OCI-LY7 (cell line): ENCODE measurements around the gene ST8SIA2. TPM values are rescaled to one million over a fixed set of nuclear protein-coding genes. Genes with fewer than 3 reads are reported as not detected.

ENCODE experiments used
- BruUV-seq: library from RNA; stranded (reverse); fragments of 400-500 nt; replicated peaks from 2 replicates; lab custom pipeline; 2021; lab: Mats Ljungman, UMichigan
- CTCF ChIA-PET: fragments of 300-600 bp; sonication (Branson Sonifier 250); formaldehyde crosslinking; loops from one replicate; lab custom pipeline; 2022; ENCODE audit warnings: antibody characterized with exemption; ENCODE audit not compliant: unreplicated experiment; lab: Charles Lee
- POLR2A ChIA-PET: fragments of 300-600 bp; sonication (Branson Sonifier 250); formaldehyde crosslinking; loops from one replicate; lab custom pipeline; 2022; ENCODE audit warnings: antibody characterized with exemption; lab: Charles Lee
- DNase-seq: peaks from one replicate; pipeline ENCODE4 v3.0.0-alpha.2; 2015; ENCODE audit warnings: low spot score
- H2AFZ ChIP-seq: fragments of 200-600 bp; sonication (generic), shearing (Covaris generic); 2 replicates; pipeline ENCODE4 v1.6.1; 2014; ENCODE audit warnings: mild to moderate bottlenecking, antibody characterized with exemption, low read length, moderate library complexity
- H3K27ac ChIP-seq: fragments of 200-600 bp; sonication (generic); 2 replicates; pipeline ENCODE4 v1.5.1; 2014; ENCODE audit warnings: mixed run types, low read depth, mild to moderate bottlenecking, moderate library complexity, low read length, inconsistent platforms; ENCODE audit not compliant: poor library complexity, severe bottlenecking
- H3K36me3 ChIP-seq: fragments of 200-600 bp; sonication (generic); 2 replicates; pipeline ENCODE4 v1.6.1; 2014; ENCODE audit warnings: mild to moderate bottlenecking, antibody characterized with exemption, low read length, moderate library complexity, mixed read lengths; ENCODE audit not compliant: insufficient read depth
- H3K4me1 ChIP-seq: fragments of 200-600 bp; sonication (generic); 2 replicates; pipeline ENCODE4 v1.5.1; 2014; ENCODE audit warnings: mild to moderate bottlenecking, low read length; ENCODE audit not compliant: insufficient read depth, poor library complexity, severe bottlenecking
- H3K4me2 ChIP-seq: fragments of 200-600 bp; sonication (generic); 2 replicates; pipeline ENCODE4 v1.6.1; 2014; ENCODE audit warnings: mild to moderate bottlenecking, low read length
- H3K4me3 ChIP-seq: fragments of 200-600 bp; sonication (generic); 2 replicates; pipeline ENCODE4 v1.5.1; 2014; ENCODE audit warnings: mild to moderate bottlenecking, low read depth, low read length; ENCODE audit not compliant: poor library complexity, severe bottlenecking
- H3K79me2 ChIP-seq: fragments of 200-600 bp; sonication (generic); 2 replicates; pipeline ENCODE4 v1.6.1; 2016; ENCODE audit warnings: low read depth, mild to moderate bottlenecking, low read length, moderate library complexity, mixed read lengths; ENCODE audit not compliant: insufficient read depth
- H3K9me2 ChIP-seq: fragments of 200-600 bp; sonication (generic); 2 replicates; pipeline ENCODE4 v1.6.1; 2016; ENCODE audit warnings: mild to moderate bottlenecking, low read length, mixed read lengths; ENCODE audit not compliant: insufficient read depth
- H3K9me3 ChIP-seq: fragments of 200-600 bp; sonication (generic); 2 replicates; pipeline ENCODE4 v1.6.1; 2014; ENCODE audit warnings: mild to moderate bottlenecking, mixed run types, low read length, mixed read lengths
- H4K20me1 ChIP-seq: fragments of 200-600 bp; sonication (generic); 2 replicates; pipeline ENCODE4 v1.6.1; 2014; ENCODE audit warnings: mild to moderate bottlenecking, antibody characterized with exemption, low read length, moderate library complexity, mixed read lengths; ENCODE audit not compliant: insufficient read depth
- CTCF ChIP-seq: fragments of 200-600 bp; sonication (generic); conservative IDR thresholded peaks from 2 replicates; pipeline ENCODE4 v1.5.1; 2014; ENCODE audit warnings: mild to moderate bottlenecking, antibody characterized with exemption, low read length, moderate library complexity, mixed read lengths
- EZH2phosphoT487 ChIP-seq: fragments of 200-600 bp; sonication (generic); IDR thresholded peaks from 2 replicates; pipeline ENCODE4 v1.6.1; 2018; ENCODE audit warnings: low read depth, borderline replicate concordance, mild to moderate bottlenecking, mixed run types, antibody characterized with exemption, low read length, moderate library complexity, mixed read lengths
- intact Hi-C: fragments of 100-400 bp; cut with micrococcal nuclease; formaldehyde crosslinking; loops from one replicate; pipeline ENCODE4 v1.10.0; 2022; ENCODE audit not compliant: unreplicated experiment
- total RNA-seq, 2 experiments: library from RNA; depleted of rRNA in 1 of 2; stranded (reverse); fragments of >200 nt in 1 of 2; shearing (Covaris generic) in 1 of 2; gene quantifications; 2 replicates each; pipeline ENCODE4 v1.2.3, GENCODE V29; 2014 to 2022

ST8SIA2 gene
- total RNA-seq, 2 experiments from 2014 or later, result not detected

- BruUV-seq, result no TSS peak
- POLR2A ChIA-PET, result interaction anchor here (0.6 kb wide), 1 partner anchor 70 kb away, joined by 3 read pairs; no protein-coding TSS in a partner anchor
Measured at GRCh38 chr15:92505611-92506010, 111.9 kb downstream of the ST8SIA2 start.

GRCh38 chr15:92506506-92506905 is 112.8 kb downstream of the ST8SIA2 start:
- DNase-seq, result no peak
- no peak for TF ChIP-seq CTCF
- TF ChIP-seq EZH2phosphoT487, result no peak
- H3K79me2 ChIP-seq, result no peaks in the 10 kb centered on the region
- H3K4me2 ChIP-seq, result no peak overlapping the region
- H3K27ac ChIP-seq, result no peak overlapping the region
- H3K9me2 ChIP-seq, result no peaks in the 10 kb centered on the region
- ChIA-PET CTCF (no interaction called here), POLR2A (interaction anchor here (0.7 kb wide), 2 partner anchors 658 to 1430 kb away, joined by 4 to 5 read pairs; no protein-coding TSS in a partner anchor)
- intact Hi-C loops, result no loop called here
- H3K4me3 ChIP-seq, result no peak overlapping the region
- no peaks in the 10 kb centered on the region for H3K4me1 ChIP-seq
- no peaks in the 10 kb centered on the region for H4K20me1 ChIP-seq
- no peaks in the 10 kb centered on the region for H3K9me3 ChIP-seq
- no peak overlapping the region for H2AFZ ChIP-seq
- no peaks in the 10 kb centered on the region for H3K36me3 ChIP-seq
- no TSS peak for BruUV-seq

More at GRCh38 chr15:92505611-92506010, 111.9 kb downstream of the ST8SIA2 start:
- no peak overlapping the region for H3K4me3 ChIP-seq
- no peaks in the 10 kb centered on the region for H3K79me2 ChIP-seq
- H3K36me3 ChIP-seq, result no peaks in the 10 kb centered on the region
- CTCF ChIA-PET, result no interaction called here
- DNase-seq, result no peak
- no peaks in the 10 kb centered on the region for H3K9me3 ChIP-seq
- H3K4me2 ChIP-seq, result no peak overlapping the region
- H3K27ac ChIP-seq, result no peak overlapping the region
- H4K20me1 ChIP-seq, result no peaks in the 10 kb centered on the region
- H3K9me2 ChIP-seq, result no peaks in the 10 kb centered on the region
- H2AFZ ChIP-seq, result no peak overlapping the region
- TF ChIP-seq EZH2phosphoT487, result no peak
- no peak for TF ChIP-seq CTCF
- H3K4me1 ChIP-seq, result no peaks in the 10 kb centered on the region
- intact Hi-C loops, result no loop called here

GRCh38 chr15:92510163-92510882 is 116.6 kb downstream of the ST8SIA2 start:
- Histone ChIP-seq H3K27ac (no peak overlapping the region), H3K4me3 (no peak overlapping the region), H3K9me3 (no peaks in the 10 kb centered on the region), H2AFZ (no peak overlapping the region), H3K9me2 (no peaks in the 10 kb centered on the region), H3K4me2 (no peak overlapping the region), H3K36me3 (no peaks in the 10 kb centered on the region), H3K79me2 (no peaks in the 10 kb centered on the region), H4K20me1 (no peaks in the 10 kb centered on the region), H3K4me1 (no peaks in the 10 kb centered on the region)
- TF ChIP-seq CTCF (no peak), EZH2phosphoT487 (no peak)
- no peak for DNase-seq
- CTCF ChIA-PET, result interaction anchor here (0.6 kb wide), 2 partner anchors 49 to 159 kb away, joined by 5 to 15 read pairs; no protein-coding TSS in a partner anchor
- intact Hi-C loops, result no loop called here
- POLR2A ChIA-PET, result interaction anchor here (0.6 kb wide), 1 partner anchor 1087 kb away, joined by 7 read pairs; no protein-coding TSS in a partner anchor
- no TSS peak for BruUV-seq
